GM12874 (cell line): ENCODE data around the gene ATP6V0C.

Experiments
- TF ChIP-seq, protein P1 (sequence below): IDR thresholded peaks from 2 replicates; pipeline ENCODE4 v1.5.1; 2011; ENCODE audit warnings: low read depth, mild to moderate bottlenecking, control low read depth, low read length, moderate library complexity; ENCODE audit not compliant: insufficient read depth

The ATP6V0C gene

DNA sequence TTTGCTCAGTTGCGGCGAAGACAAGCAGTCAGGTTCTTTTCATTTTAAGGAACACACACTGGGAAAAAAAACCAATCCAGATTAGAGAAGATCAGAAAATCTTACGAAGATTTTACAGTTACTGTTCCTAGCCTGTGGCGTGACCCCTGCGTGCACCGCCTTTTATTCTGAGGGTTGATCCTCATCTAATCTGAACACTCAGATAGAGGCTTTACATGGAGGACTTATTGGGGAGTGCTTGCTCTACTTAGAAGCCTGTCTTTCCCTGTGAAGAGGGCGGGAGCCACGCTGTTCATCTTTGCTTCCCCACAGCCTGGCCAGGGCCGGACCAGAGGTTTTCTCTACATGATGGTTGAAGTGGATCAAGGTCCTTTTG is 37.4 kb upstream of the ATP6V0C start:
- TF ChIP-seq, protein P1, sequence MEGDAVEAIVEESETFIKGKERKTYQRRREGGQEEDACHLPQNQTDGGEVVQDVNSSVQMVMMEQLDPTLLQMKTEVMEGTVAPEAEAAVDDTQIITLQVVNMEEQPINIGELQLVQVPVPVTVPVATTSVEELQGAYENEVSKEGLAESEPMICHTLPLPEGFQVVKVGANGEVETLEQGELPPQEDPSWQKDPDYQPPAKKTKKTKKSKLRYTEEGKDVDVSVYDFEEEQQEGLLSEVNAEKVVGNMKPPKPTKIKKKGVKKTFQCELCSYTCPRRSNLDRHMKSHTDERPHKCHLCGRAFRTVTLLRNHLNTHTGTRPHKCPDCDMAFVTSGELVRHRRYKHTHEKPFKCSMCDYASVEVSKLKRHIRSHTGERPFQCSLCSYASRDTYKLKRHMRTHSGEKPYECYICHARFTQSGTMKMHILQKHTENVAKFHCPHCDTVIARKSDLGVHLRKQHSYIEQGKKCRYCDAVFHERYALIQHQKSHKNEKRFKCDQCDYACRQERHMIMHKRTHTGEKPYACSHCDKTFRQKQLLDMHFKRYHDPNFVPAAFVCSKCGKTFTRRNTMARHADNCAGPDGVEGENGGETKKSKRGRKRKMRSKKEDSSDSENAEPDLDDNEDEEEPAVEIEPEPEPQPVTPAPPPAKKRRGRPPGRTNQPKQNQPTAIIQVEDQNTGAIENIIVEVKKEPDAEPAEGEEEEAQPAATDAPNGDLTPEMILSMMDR = no peak

DNA sequence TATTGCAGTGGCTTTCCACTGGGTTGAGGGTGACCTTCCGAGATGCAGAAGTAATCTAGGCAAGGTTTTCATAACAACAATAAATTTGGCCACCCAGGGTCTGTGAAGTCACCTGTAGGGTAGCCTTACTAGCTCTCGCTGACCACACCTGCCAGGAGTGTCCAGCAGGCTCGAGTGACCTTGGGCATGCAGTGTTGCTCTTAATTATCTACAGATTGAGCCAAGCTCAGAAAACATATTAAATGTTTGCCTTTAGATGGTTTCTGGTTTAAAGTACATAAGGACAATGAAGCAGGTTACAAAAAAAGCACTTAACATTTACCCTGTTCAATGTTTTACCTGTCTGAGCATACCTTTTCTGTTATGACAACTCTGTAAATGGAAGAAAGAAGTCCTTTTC is 37.0 kb upstream of the ATP6V0C start:
- TF ChIP-seq, protein P1 = no peak

DNA sequence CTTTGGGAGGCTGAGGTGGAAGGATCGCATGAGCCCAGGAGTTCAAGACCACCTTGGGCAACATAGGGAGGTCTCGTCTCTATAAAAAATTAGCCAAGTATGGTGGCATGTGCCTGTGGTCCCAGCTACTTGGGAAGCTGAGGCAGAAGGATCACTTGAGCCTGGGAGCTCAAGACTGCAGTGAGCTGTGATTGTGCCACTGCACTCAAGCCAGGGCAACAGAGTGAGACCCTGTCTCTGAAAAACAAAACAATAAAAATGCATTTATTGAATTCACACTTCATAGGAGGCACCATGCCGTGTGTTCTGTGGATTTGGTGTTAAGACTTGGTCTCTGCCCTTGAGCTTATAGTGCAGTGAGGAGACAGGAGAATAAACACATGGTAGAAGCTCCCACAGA is 36.4 kb upstream of the ATP6V0C start:
- TF ChIP-seq, protein P1 = no peak

DNA sequence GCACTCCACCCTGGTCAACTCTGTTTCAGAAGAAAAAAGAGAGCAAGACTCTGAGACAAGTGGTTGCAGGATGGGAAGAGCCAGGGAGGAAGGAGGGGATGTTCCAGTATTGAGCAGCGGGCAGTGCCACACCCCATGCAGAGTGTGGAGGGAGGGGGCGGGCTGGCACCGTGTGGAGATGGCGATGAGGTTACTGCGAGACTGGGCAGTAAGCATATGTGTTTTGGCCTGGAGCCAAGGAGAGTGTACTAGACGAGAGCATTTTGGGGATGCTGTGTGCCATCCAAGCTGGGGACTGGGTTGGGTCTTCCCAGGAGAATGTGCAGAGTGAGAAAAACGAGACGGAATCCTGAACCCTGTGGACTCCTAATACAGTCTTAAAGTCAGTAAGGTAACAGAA is 35.5 kb upstream of the ATP6V0C start:
- TF ChIP-seq, protein P1 = no peak

DNA sequence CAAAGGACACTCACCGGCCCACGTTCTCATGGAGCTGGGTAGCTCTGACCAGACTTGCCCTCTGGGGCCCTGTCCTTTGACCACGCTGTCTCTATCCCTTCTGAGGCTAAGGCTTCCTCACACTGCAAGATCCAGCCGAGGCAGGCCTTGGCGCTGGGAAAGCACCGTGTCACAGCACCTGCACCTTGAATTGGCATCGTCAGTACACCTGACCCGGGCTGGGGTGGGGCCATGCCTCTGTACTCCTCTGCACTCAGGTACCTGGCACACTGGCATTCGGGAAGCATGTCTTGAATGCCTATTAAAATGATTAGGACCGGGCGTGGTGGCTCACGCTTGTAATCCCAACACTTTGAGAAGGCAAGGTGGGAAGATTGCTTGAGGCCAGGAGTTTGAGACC is 32.8 kb upstream of the ATP6V0C start:
- TF ChIP-seq, protein P1 = no peak

DNA sequence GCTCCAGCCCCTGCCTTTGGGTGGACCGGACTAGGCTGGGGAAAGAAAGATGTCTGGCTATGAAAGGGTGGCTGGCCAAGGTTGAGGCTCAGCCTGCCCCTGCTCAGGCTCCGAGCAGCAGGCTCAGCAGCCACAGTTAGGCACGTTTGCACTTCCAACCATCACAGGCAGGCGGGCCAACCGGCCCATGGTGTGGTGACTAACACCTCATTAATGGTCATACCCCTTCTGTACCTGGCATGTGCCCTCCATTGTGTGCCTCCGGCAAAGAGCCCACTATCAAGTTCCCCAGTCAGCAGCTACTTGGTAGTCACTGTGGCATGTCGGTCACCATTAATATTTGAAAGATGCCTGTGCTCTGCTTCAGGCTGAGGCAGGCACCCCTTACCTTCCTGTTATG is 32.1 kb upstream of the ATP6V0C start:
- TF ChIP-seq, protein P1 = no peak

DNA sequence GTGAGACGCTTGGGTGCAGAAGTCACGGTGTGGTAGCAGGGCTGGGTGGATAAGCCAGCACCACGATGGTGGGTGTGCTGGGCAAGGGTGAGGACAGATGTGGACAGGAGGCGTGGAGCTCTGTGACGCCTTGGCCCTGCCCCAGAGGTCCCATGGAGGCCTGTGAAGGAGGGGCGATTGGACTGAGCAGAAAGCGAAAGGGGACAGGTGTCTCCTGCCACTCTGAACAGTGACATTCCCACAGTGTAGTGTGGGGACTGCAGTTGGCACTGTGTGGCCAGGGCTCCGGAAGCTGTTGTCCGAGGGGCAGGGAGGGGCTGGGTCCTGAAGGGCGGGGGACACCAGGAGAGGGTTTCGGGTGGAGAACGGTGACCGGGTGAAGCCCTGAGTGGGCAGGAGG is 31.5 kb upstream of the ATP6V0C start:
- TF ChIP-seq, protein P1 = no peak
